ENCODE data around the gene TMEM179. TPM values are rescaled to one million over a fixed set of nuclear protein-coding genes. Genes with fewer than 3 reads are reported as not detected.

Gene TMEM179
- total and polyA plus RNA-seq, 4 donors, result 0.08 to 0.12 (median 0.10) TPM; not detected in 1

DNA sequence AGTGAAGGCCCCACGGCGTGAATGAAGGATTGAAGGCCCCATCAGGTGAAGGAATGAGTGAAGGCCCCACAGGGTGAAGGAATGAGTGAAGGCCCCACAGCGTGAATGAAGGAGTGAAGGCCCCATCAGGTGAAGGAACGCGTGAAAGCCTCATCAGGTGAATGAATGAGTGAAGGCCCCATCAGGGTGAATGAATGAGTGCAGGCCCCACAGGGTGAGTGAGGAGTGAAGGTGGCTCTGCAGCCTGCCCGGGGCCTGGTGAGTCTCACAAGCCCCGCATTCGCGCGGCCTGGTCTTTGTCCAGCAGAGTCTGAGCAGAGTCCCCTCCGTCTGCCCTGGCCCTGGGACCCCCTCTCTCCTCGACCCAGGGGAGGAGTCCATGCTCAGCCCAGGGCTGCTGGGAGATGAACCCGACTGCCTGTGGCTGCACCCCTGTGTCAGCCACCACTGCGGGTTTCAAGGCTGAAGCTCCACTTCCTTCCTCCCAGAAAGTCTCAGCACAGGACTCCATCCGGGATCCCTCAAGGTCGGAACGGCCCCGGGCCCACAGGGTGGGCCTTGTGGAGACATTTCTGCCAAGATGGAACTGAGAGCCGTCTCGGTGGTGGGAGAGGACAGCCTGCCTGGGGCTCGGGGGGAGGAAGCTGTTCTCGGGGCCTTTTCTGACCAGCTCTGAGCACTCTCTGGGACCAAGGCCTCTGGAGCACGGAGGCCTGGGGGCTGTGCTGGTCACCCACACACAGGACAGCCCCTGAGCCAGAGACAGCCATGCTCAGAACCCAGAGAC is 37.4 kb upstream of the TMEM179 start:
- H3K9me3 ChIP-seq (ENCODE audit: control insufficient read depth in 4 of 4, insufficient read depth in 3 of 4, low read length in 3 of 4), result peaks cover 0 to 3% (median under 1%) of the 10 kb centered on the region in 4 donors
- TF ChIP-seq, protein P1, sequence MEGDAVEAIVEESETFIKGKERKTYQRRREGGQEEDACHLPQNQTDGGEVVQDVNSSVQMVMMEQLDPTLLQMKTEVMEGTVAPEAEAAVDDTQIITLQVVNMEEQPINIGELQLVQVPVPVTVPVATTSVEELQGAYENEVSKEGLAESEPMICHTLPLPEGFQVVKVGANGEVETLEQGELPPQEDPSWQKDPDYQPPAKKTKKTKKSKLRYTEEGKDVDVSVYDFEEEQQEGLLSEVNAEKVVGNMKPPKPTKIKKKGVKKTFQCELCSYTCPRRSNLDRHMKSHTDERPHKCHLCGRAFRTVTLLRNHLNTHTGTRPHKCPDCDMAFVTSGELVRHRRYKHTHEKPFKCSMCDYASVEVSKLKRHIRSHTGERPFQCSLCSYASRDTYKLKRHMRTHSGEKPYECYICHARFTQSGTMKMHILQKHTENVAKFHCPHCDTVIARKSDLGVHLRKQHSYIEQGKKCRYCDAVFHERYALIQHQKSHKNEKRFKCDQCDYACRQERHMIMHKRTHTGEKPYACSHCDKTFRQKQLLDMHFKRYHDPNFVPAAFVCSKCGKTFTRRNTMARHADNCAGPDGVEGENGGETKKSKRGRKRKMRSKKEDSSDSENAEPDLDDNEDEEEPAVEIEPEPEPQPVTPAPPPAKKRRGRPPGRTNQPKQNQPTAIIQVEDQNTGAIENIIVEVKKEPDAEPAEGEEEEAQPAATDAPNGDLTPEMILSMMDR (IDR thresholded peaks at IDR 0.05; ENCODE audit: control extremely low read depth, extremely low read depth), result no peak

DNA sequence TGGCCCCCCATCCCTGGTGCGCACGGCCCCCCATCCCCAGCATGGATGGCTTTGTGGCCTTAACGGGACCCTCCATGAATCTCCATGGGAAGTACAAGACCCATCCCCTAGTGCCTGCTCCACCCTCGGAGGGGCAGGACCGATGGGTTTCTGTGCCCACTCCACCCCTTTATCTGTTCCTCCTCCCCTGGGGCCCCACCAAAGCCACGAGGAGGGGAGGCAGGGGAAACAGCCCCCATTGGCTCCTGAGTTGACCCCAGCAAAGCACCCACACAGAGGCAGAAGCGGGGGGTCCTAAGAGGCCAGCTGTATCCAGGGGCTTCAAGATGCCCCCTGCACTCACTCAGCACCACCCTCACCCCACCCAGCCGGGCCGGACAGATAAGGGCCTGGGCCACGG is 36.1 kb upstream of the TMEM179 start:
- DNase-seq (no peak), ATAC-seq (ENCODE audit: insufficient read depth, low FRiP score) (no peak)
- H3K27ac ChIP-seq (ENCODE audit: low read depth in 1 of 2, low read length in 1 of 2), result no peak overlapping the region
- H3K36me3 ChIP-seq (ENCODE audit: control insufficient read depth in 4 of 4, insufficient read depth in 4 of 4, low read length in 4 of 4), result no peaks in the 10 kb centered on the region
- no peak overlapping the region for H3K9ac ChIP-seq (ENCODE audit: insufficient read depth in 1 of 2, low read length in 2 of 2)
- H3K4me1 ChIP-seq (ENCODE audit: control insufficient read depth in 5 of 5, insufficient read depth in 5 of 5, low read length in 5 of 5), result peaks cover 0 to 5% (median 0%) of the 10 kb centered on the region in 5 donors
- TF ChIP-seq, protein P1 (IDR thresholded peaks at IDR 0.05; ENCODE audit: control extremely low read depth, extremely low read depth), result no peak
- 78 to 80% methylated on average over 10 of the region's 10 CpGs for WGBS, 2 donors
- H3K9me3 ChIP-seq (ENCODE audit: control insufficient read depth in 4 of 4, insufficient read depth in 3 of 4, low read length in 3 of 4), result peaks cover 0 to 3% (median under 1%) of the 10 kb centered on the region in 4 donors
- H3K4me3 ChIP-seq, result no peak overlapping the region
- H3K27me3 ChIP-seq (ENCODE audit: control insufficient read depth in 3 of 3, insufficient read depth in 3 of 3, low read length in 2 of 3), result peaks cover 0 to 11% (median 4%) of the 10 kb centered on the region in 3 donors

More for the DNA sequence above, 37.4 kb upstream of the TMEM179 start:
- Histone ChIP-seq H3K4me3 (no peak overlapping the region), H3K27me3 (ENCODE audit: control insufficient read depth in 3 of 3, insufficient read depth in 3 of 3, low read length in 2 of 3) (peaks cover 0 to 11% (median 4%) of the 10 kb centered on the region in 3 donors), H3K36me3 (ENCODE audit: control insufficient read depth in 4 of 4, insufficient read depth in 4 of 4, low read length in 4 of 4) (no peaks in the 10 kb centered on the region), H3K9ac (ENCODE audit: insufficient read depth in 1 of 2, low read length in 2 of 2) (no peak overlapping the region), H3K27ac (ENCODE audit: low read depth in 1 of 2, low read length in 1 of 2) (no peak overlapping the region), H3K4me1 (ENCODE audit: control insufficient read depth in 5 of 5, insufficient read depth in 5 of 5, low read length in 5 of 5) (peaks cover 0 to 5% (median 0%) of the 10 kb centered on the region in 5 donors)
- no peak for DNase-seq
- no peak for ATAC-seq (ENCODE audit: insufficient read depth, low FRiP score)
- 53 to 68% methylated on average over 21 to 23 of the region's 23 CpGs for WGBS, 2 donors

DNA sequence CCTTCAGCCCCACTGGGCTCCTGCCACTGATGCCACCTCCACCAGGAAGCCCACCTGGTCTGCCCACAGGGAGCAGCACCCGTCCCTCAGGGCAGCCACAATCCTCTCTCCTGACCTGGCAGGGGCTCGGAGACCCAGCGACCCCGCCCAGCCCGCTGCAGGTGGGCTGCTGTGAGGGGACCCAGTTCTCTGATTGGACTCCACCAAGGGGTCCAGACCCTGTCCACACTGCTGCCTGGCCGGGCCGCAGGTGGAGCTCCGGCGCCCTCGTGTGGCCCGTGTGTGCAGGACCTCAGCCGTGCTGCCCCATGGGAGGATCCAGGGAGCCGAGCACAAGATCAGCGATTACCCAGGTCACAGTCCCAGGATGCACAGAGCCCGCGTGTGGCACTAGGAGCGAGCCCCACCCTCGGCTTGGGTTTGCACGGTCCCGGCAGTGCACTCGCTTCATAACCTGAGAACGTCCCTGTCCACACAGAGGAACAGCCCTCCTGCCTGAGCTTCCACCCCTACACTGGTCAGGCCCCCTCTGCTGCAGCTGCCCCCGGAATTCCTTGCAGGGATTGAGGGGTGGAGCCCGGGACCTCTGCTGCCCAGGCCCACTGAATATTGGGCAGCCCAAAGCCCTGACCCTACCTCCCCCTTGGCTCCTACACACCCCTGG is 35.4 kb upstream of the TMEM179 start:
- Histone ChIP-seq H3K9ac (ENCODE audit: insufficient read depth in 1 of 2, low read length in 2 of 2) (no peak overlapping the region), H3K4me1 (ENCODE audit: control insufficient read depth in 5 of 5, insufficient read depth in 5 of 5, low read length in 5 of 5) (peaks cover 0 to 5% (median 0%) of the 10 kb centered on the region in 5 donors), H3K27me3 (ENCODE audit: control insufficient read depth in 3 of 3, insufficient read depth in 3 of 3, low read length in 2 of 3) (peaks cover 0 to 11% (median under 1%) of the 10 kb centered on the region in 3 donors), H3K36me3 (ENCODE audit: control insufficient read depth in 4 of 4, insufficient read depth in 4 of 4, low read length in 4 of 4) (no peaks in the 10 kb centered on the region), H3K4me3 (no peak overlapping the region), H3K9me3 (ENCODE audit: control insufficient read depth in 4 of 4, insufficient read depth in 3 of 4, low read length in 3 of 4) (no peaks in the 10 kb centered on the region), H3K27ac (ENCODE audit: low read depth in 1 of 2, low read length in 1 of 2) (no peak overlapping the region)
- DNase-seq (peak; percentile 63 to 74 (median 65)), ATAC-seq (ENCODE audit: insufficient read depth, low FRiP score) (no peak)
- TF ChIP-seq, protein P1 (IDR thresholded peaks at IDR 0.05; ENCODE audit: control extremely low read depth, extremely low read depth), result peak; percentile 51
- WGBS, 2 donors, result 7 to 8% methylated on average over 24 of the region's 24 CpGs
